ENCODE data around the gene LRRC36.

Gene LRRC36

DNA sequence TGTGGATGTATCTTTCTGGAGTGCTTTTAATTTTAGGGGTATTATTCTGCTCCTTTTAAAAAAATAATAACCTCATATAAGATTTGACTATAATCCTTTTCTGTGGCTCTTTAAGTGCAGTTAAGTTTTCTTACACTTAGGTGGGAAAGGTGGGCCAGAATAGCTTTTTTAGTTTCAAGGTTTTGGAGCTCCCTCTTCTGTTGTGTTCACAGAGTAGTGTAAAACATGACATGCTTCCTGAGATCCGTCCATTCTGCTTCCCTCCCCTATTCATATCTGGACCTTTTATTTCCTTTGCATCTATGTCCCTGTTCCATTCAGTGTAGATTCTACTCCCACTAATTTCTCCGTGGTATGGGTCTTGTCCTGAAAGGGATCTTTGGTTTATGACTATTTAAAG is 12.8 kb downstream of the LRRC36 start:
- Histone ChIP-seq H3K36me3 (ENCODE audit: control insufficient read depth in 2 of 2, insufficient read depth in 1 of 2, low read length in 2 of 2) (no peaks in the 10 kb centered on the region), H3K4me1 (ENCODE audit: control insufficient read depth, insufficient read depth, low read length) (no peaks in the 10 kb centered on the region), H3K9me3 (ENCODE audit: control insufficient read depth, insufficient read depth, low read depth, low read length) (no peaks in the 10 kb centered on the region), H3K4me3 (ENCODE audit: low read depth, low read length) (no peak overlapping the region), H3K27ac (ENCODE audit: extremely low read depth, low read depth, low read length) (no peak overlapping the region)
- ChIA-PET CTCF (interaction anchor here (0.6 to 2.2 kb wide), 13 partner anchors 11 to 387 kb away, joined by 3 to 22 read pairs (median 4); partner anchors contain the start of genes KCTD19, LRRC36 and TPPP3), POLR2A (interaction anchor here (1.0 kb wide), 1 partner anchor 53 kb away, joined by 5 read pairs; no protein-coding TSS in a partner anchor)
- TF ChIP-seq ZNF555 (tag by site-specific recombination; conservative IDR thresholded peaks at IDR 0.05) (no peak), HOXA7 (CRISPR knock-in tag; IDR thresholded peaks at IDR 0.05; ENCODE audit: borderline replicate concordance) (no peak), ZNF654 (tag by site-specific recombination; IDR thresholded peaks at IDR 0.05; ENCODE audit: low read depth) (peak; percentile 43)

DNA sequence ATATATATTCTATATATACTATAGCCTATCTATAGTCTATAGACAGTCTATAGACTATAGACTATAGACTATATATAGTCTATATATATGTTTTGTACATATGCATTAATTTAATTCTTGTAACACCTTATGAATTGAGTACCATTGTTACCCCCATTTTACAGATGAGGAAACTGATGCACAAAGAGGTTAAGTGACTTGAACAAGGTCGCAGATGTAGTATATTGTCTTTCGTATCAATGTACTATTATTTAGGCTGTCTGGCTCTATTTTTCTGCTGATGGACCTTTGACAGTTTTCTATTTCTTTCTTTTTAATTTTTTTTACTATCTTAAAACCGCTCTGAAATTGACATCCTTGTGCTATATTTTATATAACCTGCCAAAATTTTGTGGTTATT is 14.6 kb downstream of the LRRC36 start:
- CTCF ChIA-PET = no interaction called here
- no peak overlapping the region for H3K4me3 ChIP-seq (ENCODE audit: low read depth, low read length)
- no peak overlapping the region for H3K27ac ChIP-seq (ENCODE audit: extremely low read depth, low read depth, low read length)
- POLR2A ChIA-PET = no interaction called here
- TF ChIP-seq ZNF426 (tag by site-specific recombination; IDR thresholded peaks at IDR 0.05) (no peak), BCL11B (tag by site-specific recombination; IDR thresholded peaks at IDR 0.05; ENCODE audit: low read depth) (no peak), BCL11A (tag by site-specific recombination; IDR thresholded peaks at IDR 0.05; ENCODE audit: low read depth) (no peak), ZBTB17 (tag by site-specific recombination; IDR thresholded peaks at IDR 0.05) (no peak), ZNF248 (tag by site-specific recombination; IDR thresholded peaks at IDR 0.05) (no peak), ZNF701 (tag by site-specific recombination; IDR thresholded peaks at IDR 0.05) (no peak), ZBTB20 (tag by site-specific recombination; IDR thresholded peaks at IDR 0.05) (no peak), ZNF214 (tag by site-specific recombination; IDR thresholded peaks at IDR 0.05; ENCODE audit: borderline replicate concordance) (no peak), ZNF560 (tag by site-specific recombination; IDR thresholded peaks at IDR 0.05; ENCODE audit: borderline replicate concordance) (no peak)
- TF ChIP-seq, protein P1, sequence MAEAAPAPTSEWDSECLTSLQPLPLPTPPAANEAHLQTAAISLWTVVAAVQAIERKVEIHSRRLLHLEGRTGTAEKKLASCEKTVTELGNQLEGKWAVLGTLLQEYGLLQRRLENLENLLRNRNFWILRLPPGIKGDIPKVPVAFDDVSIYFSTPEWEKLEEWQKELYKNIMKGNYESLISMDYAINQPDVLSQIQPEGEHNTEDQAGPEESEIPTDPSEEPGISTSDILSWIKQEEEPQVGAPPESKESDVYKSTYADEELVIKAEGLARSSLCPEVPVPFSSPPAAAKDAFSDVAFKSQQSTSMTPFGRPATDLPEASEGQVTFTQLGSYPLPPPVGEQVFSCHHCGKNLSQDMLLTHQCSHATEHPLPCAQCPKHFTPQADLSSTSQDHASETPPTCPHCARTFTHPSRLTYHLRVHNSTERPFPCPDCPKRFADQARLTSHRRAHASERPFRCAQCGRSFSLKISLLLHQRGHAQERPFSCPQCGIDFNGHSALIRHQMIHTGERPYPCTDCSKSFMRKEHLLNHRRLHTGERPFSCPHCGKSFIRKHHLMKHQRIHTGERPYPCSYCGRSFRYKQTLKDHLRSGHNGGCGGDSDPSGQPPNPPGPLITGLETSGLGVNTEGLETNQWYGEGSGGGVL (tag by site-specific recombination; IDR thresholded peaks at IDR 0.05) = no peak
- TF ChIP-seq, protein P2, sequence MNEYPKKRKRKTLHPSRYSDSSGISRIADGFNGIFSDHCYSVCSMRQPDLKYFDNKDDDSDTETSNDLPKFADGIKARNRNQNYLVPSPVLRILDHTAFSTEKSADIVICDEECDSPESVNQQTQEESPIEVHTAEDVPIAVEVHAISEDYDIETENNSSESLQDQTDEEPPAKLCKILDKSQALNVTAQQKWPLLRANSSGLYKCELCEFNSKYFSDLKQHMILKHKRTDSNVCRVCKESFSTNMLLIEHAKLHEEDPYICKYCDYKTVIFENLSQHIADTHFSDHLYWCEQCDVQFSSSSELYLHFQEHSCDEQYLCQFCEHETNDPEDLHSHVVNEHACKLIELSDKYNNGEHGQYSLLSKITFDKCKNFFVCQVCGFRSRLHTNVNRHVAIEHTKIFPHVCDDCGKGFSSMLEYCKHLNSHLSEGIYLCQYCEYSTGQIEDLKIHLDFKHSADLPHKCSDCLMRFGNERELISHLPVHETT (tag by site-specific recombination; IDR thresholded peaks at IDR 0.05) = no peak
- TF ChIP-seq, protein P3, sequence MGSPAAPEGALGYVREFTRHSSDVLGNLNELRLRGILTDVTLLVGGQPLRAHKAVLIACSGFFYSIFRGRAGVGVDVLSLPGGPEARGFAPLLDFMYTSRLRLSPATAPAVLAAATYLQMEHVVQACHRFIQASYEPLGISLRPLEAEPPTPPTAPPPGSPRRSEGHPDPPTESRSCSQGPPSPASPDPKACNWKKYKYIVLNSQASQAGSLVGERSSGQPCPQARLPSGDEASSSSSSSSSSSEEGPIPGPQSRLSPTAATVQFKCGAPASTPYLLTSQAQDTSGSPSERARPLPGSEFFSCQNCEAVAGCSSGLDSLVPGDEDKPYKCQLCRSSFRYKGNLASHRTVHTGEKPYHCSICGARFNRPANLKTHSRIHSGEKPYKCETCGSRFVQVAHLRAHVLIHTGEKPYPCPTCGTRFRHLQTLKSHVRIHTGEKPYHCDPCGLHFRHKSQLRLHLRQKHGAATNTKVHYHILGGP (tag by site-specific recombination; IDR thresholded peaks at IDR 0.05) = no peak
- TF ChIP-seq, protein P4, sequence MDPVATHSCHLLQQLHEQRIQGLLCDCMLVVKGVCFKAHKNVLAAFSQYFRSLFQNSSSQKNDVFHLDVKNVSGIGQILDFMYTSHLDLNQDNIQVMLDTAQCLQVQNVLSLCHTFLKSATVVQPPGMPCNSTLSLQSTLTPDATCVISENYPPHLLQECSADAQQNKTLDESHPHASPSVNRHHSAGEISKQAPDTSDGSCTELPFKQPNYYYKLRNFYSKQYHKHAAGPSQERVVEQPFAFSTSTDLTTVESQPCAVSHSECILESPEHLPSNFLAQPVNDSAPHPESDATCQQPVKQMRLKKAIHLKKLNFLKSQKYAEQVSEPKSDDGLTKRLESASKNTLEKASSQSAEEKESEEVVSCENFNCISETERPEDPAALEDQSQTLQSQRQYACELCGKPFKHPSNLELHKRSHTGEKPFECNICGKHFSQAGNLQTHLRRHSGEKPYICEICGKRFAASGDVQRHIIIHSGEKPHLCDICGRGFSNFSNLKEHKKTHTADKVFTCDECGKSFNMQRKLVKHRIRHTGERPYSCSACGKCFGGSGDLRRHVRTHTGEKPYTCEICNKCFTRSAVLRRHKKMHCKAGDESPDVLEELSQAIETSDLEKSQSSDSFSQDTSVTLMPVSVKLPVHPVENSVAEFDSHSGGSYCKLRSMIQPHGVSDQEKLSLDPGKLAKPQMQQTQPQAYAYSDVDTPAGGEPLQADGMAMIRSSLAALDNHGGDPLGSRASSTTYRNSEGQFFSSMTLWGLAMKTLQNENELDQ (tag by site-specific recombination; IDR thresholded peaks at IDR 0.05; ENCODE audit: low read depth) = no peak
- no peaks in the 10 kb centered on the region for H3K36me3 ChIP-seq (ENCODE audit: control insufficient read depth in 2 of 2, insufficient read depth in 1 of 2, low read length in 2 of 2)
- H3K9me3 ChIP-seq (ENCODE audit: control insufficient read depth, insufficient read depth, low read depth, low read length) = no peaks in the 10 kb centered on the region
- H3K4me1 ChIP-seq (ENCODE audit: control insufficient read depth, insufficient read depth, low read length) = no peaks in the 10 kb centered on the region
